GM06990 (cell line): Measurements from ENCODE around the gene TRDMT1.
A peak's percentile ranks its signal among the peaks of the same experiment; 100 is the strongest.

ENCODE experiments used
- DNase-seq: peaks from one replicate; pipeline ENCODE4 v3.0.0-alpha.2; 2011; ENCODE audit not compliant: insufficient read length; ENCODE audit errors: extremely low read depth
- H3K27me3 ChIP-seq: replicated peaks from 2 replicates; pipeline ENCODE4 v1.6.0; 2011; ENCODE audit warnings: low read length; ENCODE audit not compliant: control insufficient read depth, insufficient read depth
- H3K36me3 ChIP-seq: 2 replicates; pipeline ENCODE4 v1.5.1; 2011; ENCODE audit warnings: low read length; ENCODE audit not compliant: control insufficient read depth, insufficient read depth
- H3K4me3 ChIP-seq: replicated peaks from 2 replicates; pipeline ENCODE4 v1.5.1; 2011; ENCODE audit warnings: low read depth, mild to moderate bottlenecking, control low read depth, low read length
- CTCF ChIP-seq: IDR thresholded peaks from 2 replicates; pipeline ENCODE4 v1.5.1; 2011; ENCODE audit warnings: low read length, control low read depth, mild to moderate bottlenecking, inconsistent platforms; ENCODE audit not compliant: insufficient read depth, poor library complexity, severe bottlenecking

The TRDMT1 gene

GRCh38 chr10:17200912-17201793 is at the start of gene TRDMT1:
TRDMT1 (minus strand) TSS chr10:17201672; CDS start chr10:17201634, 38 bp downstream.
- H3K36me3 ChIP-seq: no peaks in the 10 kb centered on the region
- no peak for TF ChIP-seq CTCF
- DNase-seq: peak; percentile 88
- H3K27me3 ChIP-seq: no peaks in the 10 kb centered on the region
- peak within 1 kb of the TSS; percentile 85 for H3K4me3 ChIP-seq

GRCh38 chr10:17250736-17251135 is 49.3 kb upstream of the TRDMT1 start:
- no peak for DNase-seq
- H3K36me3 ChIP-seq: no peaks in the 10 kb centered on the region
- no peaks in the 10 kb centered on the region for H3K27me3 ChIP-seq
- peak; percentile 9 for TF ChIP-seq CTCF
- H3K4me3 ChIP-seq: no peak overlapping the region

GRCh38 chr10:17249820-17250219 is 48.3 kb upstream of the TRDMT1 start:
- H3K27me3 ChIP-seq: no peaks in the 10 kb centered on the region
- H3K36me3 ChIP-seq: no peaks in the 10 kb centered on the region
- no peak for DNase-seq
- TF ChIP-seq CTCF: peak; percentile 20
- H3K4me3 ChIP-seq: no peak overlapping the region

GRCh38 chr10:17248964-17249363 is 47.5 kb upstream of the TRDMT1 start:
- DNase-seq: no peak
- Histone ChIP-seq H3K36me3 (no peaks in the 10 kb centered on the region), H3K4me3 (no peak overlapping the region), H3K27me3 (no peaks in the 10 kb centered on the region)
- no peak for TF ChIP-seq CTCF

- no peak for DNase-seq
- no peak overlapping the region for H3K4me3 ChIP-seq
- no peaks in the 10 kb centered on the region for H3K27me3 ChIP-seq
- TF ChIP-seq CTCF: no peak
- no peaks in the 10 kb centered on the region for H3K36me3 ChIP-seq
Measured at GRCh38 chr10:17247210-17247609, 45.7 kb upstream of the TRDMT1 start.
